Activated T-cell treated with anti-CD3 and anti-CD28 coated beads, Interleukin-2, amount 50 U/mL, for 4 hours (primary cell): ENCODE results near the gene DNAJC22. TPM values are rescaled to one million over a fixed set of nuclear protein-coding genes. Genes with fewer than 3 reads are reported as not detected.
A peak's percentile ranks its signal among the peaks of the same experiment; 100 is the strongest.
"Not testable (repeated sequence)": the region's sequence is repeated elsewhere in the genome, so short reads cannot be mapped to it uniquely, and the experiment has no call there.

Experiments
- ATAC-seq, 2 donors: fragments of 200-7000 bp; cut with Tn5 transposase; one replicate each; pipeline ENCODE4 v1.10.0; 2021
- DNase-seq: peaks from one replicate; pipeline ENCODE4 v3.0.0-alpha.2; 2020
- H3K27me3 Mint-ChIP-seq: one replicate; pipeline ENCODE4 v1.8.0; 2021; ENCODE audit warnings: low read depth, mixed read lengths
- H3K36me3 Mint-ChIP-seq: one replicate; pipeline ENCODE4 v1.8.0; 2022; ENCODE audit warnings: mixed read lengths; ENCODE audit not compliant: insufficient read depth
- H3K4me1 Mint-ChIP-seq: one replicate; pipeline ENCODE4 v1.8.0; 2021; ENCODE audit warnings: low read depth, mixed read lengths
- H3K4me3 Mint-ChIP-seq: one replicate; pipeline ENCODE4 v1.8.0; 2021; ENCODE audit warnings: mild to moderate bottlenecking, moderate library complexity, mixed read lengths
- H3K9me3 Mint-ChIP-seq: one replicate; pipeline ENCODE4 v1.8.0; 2021; ENCODE audit warnings: mixed read lengths
- total RNA-seq, 3 donors: library from RNA; stranded (reverse); gene quantifications; one replicate each; pipeline ENCODE4 v1.2.1, GENCODE V29; 2021

The DNAJC22 gene
- total RNA-seq, 3 donors from 2014 or later = 0.11 TPM; not detected in 2

- Mint-ChIP-seq H3K4me3 (peak overlapping the region; percentile 96), H3K4me1 (peaks cover 25% of the 10 kb centered on the region), H3K27me3 (peaks cover 3% of the 10 kb centered on the region), H3K36me3 (peaks cover 1% of the 10 kb centered on the region), H3K9me3 (no peaks in the 10 kb centered on the region)
- ATAC-seq = peak; percentile 6 to 14
- no peak for DNase-seq
Measured at GRCh38 chr12:49366096-49366651, 19.5 kb downstream of the DNAJC22 start.

DNA sequence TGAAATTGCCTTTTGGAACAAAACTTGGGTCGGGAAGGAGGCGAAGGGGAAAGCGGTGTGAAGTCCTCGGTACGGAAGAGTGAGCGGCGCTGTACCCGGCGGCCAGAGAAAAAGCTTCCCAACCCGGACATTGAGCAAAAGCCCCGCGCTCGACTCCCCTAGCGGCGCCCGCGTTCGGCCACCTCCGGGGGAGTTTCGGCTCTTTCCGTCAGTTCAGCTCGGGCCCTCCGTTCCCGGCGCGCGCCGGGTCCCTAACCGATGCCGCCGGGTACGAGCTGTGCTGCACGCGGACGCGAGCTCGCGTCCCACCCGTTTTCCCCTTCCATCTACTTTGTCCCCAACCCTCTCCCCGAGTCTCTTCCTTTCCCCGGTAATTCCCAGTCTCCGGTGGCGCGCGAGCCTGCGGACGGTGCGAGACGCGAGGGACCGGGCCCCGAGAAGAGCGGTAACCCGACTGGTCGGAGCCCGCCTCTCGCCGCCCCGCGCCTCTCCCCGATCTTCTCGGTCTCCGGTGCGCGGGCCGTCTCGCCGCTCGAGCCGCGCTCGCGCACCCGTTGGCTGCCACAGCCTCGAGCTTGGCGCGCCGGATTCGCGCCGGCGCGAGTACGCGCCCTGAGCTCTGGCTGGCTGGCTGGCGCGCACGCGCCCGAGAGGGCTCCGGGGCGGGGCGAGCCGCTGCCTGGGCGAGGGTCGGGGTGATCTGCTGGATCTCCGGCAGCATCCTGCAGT, 20.1 kb downstream of the DNAJC22 start:
- Mint-ChIP-seq H3K4me3 (peak overlapping the region; percentile 96), H3K9me3 (no peaks in the 10 kb centered on the region), H3K4me1 (peaks cover 28% of the 10 kb centered on the region), H3K36me3 (peaks cover 1% of the 10 kb centered on the region), H3K27me3 (no peaks in the 10 kb centered on the region)
- ATAC-seq (peak; percentile 89 to 90), DNase-seq (peak; percentile 77)

DNA sequence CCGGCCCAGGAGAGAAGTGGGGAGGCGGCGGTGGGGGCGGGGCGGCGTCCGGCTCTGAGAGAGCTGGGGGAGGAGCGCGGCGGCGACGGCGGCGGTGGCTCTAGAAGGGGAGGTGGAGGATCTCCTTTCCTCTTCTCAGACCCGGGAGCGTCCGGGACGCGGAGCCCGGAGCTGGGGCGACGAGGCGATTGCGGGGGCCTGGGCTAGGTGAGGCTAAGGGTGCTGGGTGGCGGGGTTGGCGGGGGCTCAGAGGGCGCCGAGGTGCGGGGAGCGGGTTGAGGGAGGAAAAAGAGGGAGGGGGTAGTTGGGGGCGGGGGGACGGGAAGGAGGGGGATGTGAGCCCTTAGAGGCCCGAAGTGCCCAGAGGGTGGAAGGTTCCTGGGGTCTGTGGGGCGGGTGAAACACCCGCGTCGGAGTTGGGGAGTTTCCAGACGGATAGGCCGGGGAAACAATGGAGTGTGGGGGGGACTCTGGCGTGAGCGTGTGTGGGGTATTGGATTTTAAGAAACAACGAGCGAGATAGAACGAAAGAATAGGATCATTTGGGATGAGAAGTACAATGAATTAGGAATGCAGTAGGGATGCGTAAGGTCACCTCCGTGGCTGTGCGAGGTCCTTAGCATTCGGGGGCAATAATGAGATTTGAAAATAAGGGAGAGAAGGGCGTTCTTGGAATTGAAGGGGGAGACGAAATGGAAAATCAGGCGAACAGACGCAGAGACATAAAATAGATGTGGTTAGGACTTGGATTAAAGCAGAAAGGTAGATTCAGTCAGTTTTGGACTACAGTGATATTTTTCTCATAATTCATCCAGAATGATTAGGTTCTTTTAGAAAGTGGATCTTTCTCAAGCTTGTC, 20.9 kb downstream of the DNAJC22 start, which contains the start of gene SPATS2:
Gene SPATS2 (plus strand): TSS at position 82 of the 859 bp plus-strand sequence. CDS start 93,551 bp downstream, outside the sequence.
- DNase-seq = no peak
- peaks cover 2% of the 10 kb centered on the region for H3K36me3 Mint-ChIP-seq

GRCh38 chr12:49368240-49368600, 21.5 kb downstream of the DNAJC22 start:
- Mint-ChIP-seq H3K9me3 (no peaks in the 10 kb centered on the region), H3K27me3 (no peaks in the 10 kb centered on the region)
- ATAC-seq = no peak

More for the DNA sequence above, 20.9 kb downstream of the DNAJC22 start, which contains the start of gene SPATS2:
- peak within 1 kb of the TSS; percentile 96 for H3K4me3 Mint-ChIP-seq
- H3K9me3 Mint-ChIP-seq = no peaks in the 10 kb centered on the region
- peak in 1 of 2 donors; percentile 2 for ATAC-seq
- H3K4me1 Mint-ChIP-seq = peaks cover 28% of the 10 kb centered on the region
- no peaks in the 10 kb centered on the region for H3K27me3 Mint-ChIP-seq

DNA sequence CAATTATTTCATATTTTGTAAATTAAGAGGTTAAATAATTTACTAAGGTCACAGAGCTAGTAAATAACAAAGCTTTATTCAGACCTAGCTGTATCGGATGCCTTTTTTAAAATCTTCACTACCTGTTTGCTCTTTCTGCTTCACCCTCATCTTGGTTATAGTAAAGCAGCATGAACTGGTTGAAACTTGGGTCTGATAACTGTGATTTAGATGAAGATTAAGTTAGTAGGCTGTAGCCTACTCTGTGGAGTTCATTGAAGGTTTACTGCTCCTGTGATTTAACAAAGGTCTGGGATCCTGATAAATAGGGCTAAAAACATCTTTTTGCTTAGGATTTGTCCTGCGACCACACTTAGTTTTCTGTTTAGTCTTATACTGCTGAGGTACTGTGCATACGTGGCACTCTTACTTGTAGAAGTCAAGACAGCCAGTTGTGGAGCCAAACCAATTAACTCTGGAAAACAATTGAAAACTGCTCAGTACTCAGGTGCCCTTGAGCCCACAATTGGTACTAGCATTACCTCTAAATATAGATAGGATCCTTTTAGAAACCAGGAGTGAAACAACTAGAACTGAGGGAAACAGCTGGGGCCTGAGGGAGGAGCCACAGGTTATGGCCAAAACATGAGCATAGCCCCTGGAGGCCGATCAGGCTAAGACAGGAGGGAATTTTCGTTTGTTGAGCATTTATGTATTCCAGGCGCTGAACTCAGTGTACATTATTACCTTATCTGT, 22.9 kb downstream of the DNAJC22 start:
- Mint-ChIP-seq H3K27me3 (no peaks in the 10 kb centered on the region), H3K4me1 (peaks cover 28% of the 10 kb centered on the region), H3K9me3 (no peaks in the 10 kb centered on the region), H3K4me3 (no peak overlapping the region), H3K36me3 (peaks cover 3% of the 10 kb centered on the region)
- no peak for ATAC-seq
- DNase-seq = no peak

More at GRCh38 chr12:49368240-49368600, 21.5 kb downstream of the DNAJC22 start:
- no peak for DNase-seq
- peaks cover 28% of the 10 kb centered on the region for H3K4me1 Mint-ChIP-seq
- H3K4me3 Mint-ChIP-seq = peak overlapping the region; percentile 96
- peaks cover 3% of the 10 kb centered on the region for H3K36me3 Mint-ChIP-seq

DNA sequence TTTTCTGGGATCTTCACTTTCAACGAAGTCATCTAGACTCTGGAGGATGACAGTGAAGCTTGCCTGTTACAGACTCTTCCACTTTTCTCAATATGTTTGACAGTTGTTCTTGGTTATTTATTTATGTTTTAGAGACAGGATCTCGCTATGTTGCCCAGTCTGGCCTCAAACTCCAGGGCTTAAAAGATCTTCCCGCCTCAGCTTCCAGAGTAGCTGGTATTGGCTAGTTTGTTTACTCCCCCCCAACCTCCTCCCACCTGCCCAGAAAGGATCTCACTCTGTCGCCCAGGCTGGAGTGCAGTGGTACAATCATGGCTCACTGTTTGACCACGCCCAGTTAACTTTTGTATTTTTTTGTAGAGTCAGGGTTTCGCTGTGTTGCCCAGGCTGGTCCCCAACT, 23.9 kb downstream of the DNAJC22 start:
- Mint-ChIP-seq H3K4me1 (peaks cover 28% of the 10 kb centered on the region), H3K4me3 (no peak overlapping the region), H3K36me3 (peaks cover 3% of the 10 kb centered on the region), H3K27me3 (no peaks in the 10 kb centered on the region), H3K9me3 (no peaks in the 10 kb centered on the region)
- DNase-seq (no peak), ATAC-seq (no peak)

GRCh38 chr12:49375406-49375805, 28.7 kb downstream of the DNAJC22 start:
- Mint-ChIP-seq H3K36me3 (peaks cover 3% of the 10 kb centered on the region), H3K4me1 (peaks cover 5% of the 10 kb centered on the region), H3K4me3 (no peak overlapping the region), H3K27me3 (no peaks in the 10 kb centered on the region), H3K9me3 (no peaks in the 10 kb centered on the region)
- DNase-seq (no peak), ATAC-seq (no peak)

GRCh38 chr12:49377386-49377785, 30.7 kb downstream of the DNAJC22 start:
- H3K36me3 Mint-ChIP-seq = peaks cover 2% of the 10 kb centered on the region
- H3K27me3 Mint-ChIP-seq = no peaks in the 10 kb centered on the region
- no peaks in the 10 kb centered on the region for H3K9me3 Mint-ChIP-seq
- DNase-seq = no peak
- no peak for ATAC-seq
- no peaks in the 10 kb centered on the region for H3K4me1 Mint-ChIP-seq
- no peak overlapping the region for H3K4me3 Mint-ChIP-seq

- DNase-seq, H3K27me3 Mint-ChIP-seq, ATAC-seq, H3K4me1 Mint-ChIP-seq, H3K9me3 Mint-ChIP-seq, H3K4me3 Mint-ChIP-seq, H3K36me3 Mint-ChIP-seq: not testable (repeated sequence)
Measured at GRCh38 chr12:49380184-49380583, 33.5 kb downstream of the DNAJC22 start.

DNA sequence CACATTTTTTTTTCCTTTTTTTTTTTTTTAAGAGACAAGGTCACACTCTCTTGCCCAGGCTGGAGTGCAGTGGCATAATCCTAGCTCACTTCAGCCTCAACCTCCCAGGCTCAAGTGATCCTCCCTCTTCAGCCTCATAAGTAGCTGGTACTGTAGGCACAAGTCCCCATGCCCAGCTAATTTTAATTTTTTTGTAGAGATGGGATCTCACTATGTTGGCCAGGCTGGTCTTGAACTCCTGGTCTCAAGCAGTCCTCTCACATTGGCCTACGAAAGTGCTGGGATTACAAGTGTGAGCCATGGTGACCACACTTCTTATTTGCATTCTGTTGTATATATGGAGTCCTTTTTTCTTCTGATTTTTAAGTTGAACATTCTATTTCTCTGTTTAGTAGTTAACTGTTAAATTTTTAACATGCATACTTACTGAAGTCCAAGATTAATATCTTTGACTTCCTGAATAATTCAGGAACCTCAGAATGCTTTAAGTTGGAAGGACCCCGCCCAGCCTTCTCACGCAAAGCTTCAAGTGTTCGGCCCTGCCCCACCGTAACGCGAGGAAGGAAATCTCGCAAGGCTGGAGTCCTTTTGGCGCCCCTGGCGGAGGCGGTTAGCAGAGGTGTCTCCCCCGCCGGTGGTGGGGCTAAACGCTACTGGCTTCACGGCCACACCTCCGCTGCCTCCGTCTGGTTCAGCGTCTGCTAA, 42.1 kb downstream of the DNAJC22 start:
- H3K9me3 Mint-ChIP-seq = no peaks in the 10 kb centered on the region
- no peaks in the 10 kb centered on the region for H3K36me3 Mint-ChIP-seq
- H3K4me1 Mint-ChIP-seq = no peaks in the 10 kb centered on the region
- no peaks in the 10 kb centered on the region for H3K27me3 Mint-ChIP-seq
- H3K4me3 Mint-ChIP-seq = no peak overlapping the region
- DNase-seq (peak; percentile 62), ATAC-seq (peak; percentile 88 to 92)

DNA sequence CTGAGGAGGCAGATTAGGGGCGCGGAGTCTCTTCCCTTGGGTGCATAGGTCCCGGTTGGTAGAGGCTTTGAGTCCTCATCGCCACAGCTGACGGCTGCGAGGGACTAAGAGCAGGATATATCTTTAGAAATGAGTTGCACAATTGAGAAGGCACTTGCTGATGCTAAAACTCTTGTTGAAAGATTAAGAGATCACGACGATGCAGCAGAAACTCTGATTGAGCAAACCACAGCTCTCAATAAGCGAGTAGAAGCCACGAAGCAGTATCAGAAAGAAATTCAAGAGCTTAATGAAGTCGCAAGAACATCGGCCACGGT, 42.7 kb downstream of the DNAJC22 start:
- Mint-ChIP-seq H3K36me3 (no peaks in the 10 kb centered on the region), H3K4me3 (no peak overlapping the region), H3K27me3 (no peaks in the 10 kb centered on the region)

DNA sequence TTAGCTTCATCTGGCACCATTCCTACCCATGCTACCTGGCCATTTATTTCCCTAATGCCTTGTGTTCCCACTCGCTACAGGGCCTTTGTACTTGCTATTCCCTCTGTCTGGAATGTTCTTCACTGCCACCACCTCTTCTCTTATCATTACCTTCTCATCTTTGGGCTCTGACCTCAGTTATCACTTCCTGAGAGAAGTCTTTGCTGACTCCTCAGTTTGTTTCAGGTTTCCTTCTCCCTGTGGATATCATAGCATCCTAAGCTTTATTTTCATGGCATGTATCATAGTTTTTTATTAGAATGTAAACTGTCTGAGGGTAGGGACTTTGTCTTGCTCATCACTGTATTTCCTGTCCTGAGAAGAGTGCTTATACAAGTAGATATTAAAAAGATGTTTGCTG, 50.3 kb downstream of the DNAJC22 start:
- Mint-ChIP-seq H3K9me3 (no peaks in the 10 kb centered on the region), H3K36me3 (no peaks in the 10 kb centered on the region), H3K27me3 (no peaks in the 10 kb centered on the region), H3K4me3 (no peak overlapping the region), H3K4me1 (no peaks in the 10 kb centered on the region)
- ATAC-seq (no peak), DNase-seq (no peak)

More for the DNA sequence above, 42.7 kb downstream of the DNAJC22 start:
- Mint-ChIP-seq H3K9me3 (no peaks in the 10 kb centered on the region), H3K4me1 (no peaks in the 10 kb centered on the region)
- no peak for ATAC-seq
- no peak for DNase-seq

DNA sequence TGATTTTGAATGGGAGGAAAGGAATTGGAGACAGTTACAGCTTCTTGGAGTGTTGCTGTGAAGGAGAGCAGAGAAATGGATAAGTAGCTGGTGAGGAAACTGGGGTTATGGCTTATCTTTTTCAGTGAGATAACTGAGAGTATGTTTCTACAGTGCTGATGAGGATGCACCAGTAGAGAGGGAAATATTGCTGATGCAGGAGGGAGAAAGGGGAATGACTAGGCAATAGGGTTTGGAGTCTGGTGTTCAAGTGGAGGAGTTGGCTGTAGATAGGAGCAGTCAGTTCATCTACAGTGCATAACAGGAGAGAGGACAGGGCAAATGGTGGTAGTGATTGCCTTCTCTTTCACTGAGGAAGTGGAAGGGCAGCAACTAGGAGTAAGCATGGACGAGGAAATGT, 53.6 kb downstream of the DNAJC22 start:
- Mint-ChIP-seq H3K4me1 (peaks cover 8% of the 10 kb centered on the region), H3K9me3 (no peaks in the 10 kb centered on the region), H3K36me3 (no peaks in the 10 kb centered on the region), H3K4me3 (no peak overlapping the region), H3K27me3 (no peaks in the 10 kb centered on the region)
- ATAC-seq (no peak), DNase-seq (no peak)
